NOMO-1 treated with DMSO at 0.1 percent for 48 hours (cell line): ENCODE results near the gene TRNAU1AP.
"Not testable (repeated sequence)": the region's sequence is repeated elsewhere in the genome, so short reads cannot be mapped to it uniquely, and the experiment has no call there.

Source experiments
- DNase-seq: peaks from one replicate; lab custom pipeline; 2025; ENCODE audit not compliant: unreplicated experiment; lab: John Stamatoyannopoulos, UW

The TRNAU1AP gene

GRCh38 chr1:28577052-28577678 lies 24.3 kb downstream of the TRNAU1AP start:
- DNase-seq: no peak

- DNase-seq: peak; percentile 10
Measured at GRCh38 chr1:28577738-28578536, 25.1 kb downstream of the TRNAU1AP start.

GRCh38 chr1:28578696-28579218 lies 25.9 kb downstream of the TRNAU1AP start:
- DNase-seq: no peak

- no peak for DNase-seq
Measured at GRCh38 chr1:28579401-28579800, 26.5 kb downstream of the TRNAU1AP start.

GRCh38 chr1:28580722-28581530 lies 28.0 kb downstream of the TRNAU1AP start:
- peak; percentile 58 for DNase-seq

DNA sequence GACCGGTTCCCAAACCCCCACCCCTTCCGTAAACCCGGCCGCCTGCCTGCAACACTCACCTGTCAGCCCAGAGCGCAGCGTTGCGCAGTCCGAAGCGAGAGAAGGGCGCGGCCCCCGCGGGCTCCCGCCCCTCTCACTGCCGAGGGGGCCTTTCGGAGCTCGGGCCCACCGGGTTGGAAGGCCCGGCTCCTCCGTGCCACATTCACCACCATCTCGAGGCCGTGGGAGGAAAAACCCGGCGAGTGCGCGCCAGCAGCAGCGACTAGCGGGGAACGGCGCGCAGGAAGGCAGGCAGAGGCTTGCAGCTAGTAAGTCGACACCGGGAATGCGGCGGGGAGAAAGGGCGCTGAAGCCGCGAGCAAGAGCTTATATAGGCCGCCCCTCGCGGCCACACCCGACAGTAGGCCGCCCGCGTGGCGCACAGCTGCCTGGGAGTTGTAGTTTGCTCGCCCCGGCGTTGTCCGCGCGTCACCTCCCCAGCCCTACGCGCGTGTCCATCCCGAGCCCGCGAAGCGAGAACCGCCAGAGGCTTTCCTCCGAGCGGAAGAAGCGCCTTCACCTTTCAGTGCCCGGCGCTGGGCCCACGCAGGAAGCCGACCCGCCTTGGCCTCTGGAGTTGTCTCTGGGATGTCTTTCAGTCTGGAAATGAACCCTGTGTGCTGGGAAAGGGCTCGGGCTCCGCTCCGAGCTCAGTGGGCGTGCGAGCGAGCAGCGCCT lies 28.8 kb downstream of the TRNAU1AP start:
- DNase-seq: peak; percentile 94

- no peak for DNase-seq
Measured at GRCh38 chr1:28582248-28582615, 29.3 kb downstream of the TRNAU1AP start.

- peak; percentile 20 for DNase-seq
Measured at GRCh38 chr1:28586585-28587391, 33.9 kb downstream of the TRNAU1AP start.

- DNase-seq: peak; percentile 67
Measured at GRCh38 chr1:28591708-28592320, 38.9 kb downstream of the TRNAU1AP start, which contains the start of gene RAB42. Gene RAB42, plus strand, starts transcription at chr1:28592265. Its CDS starts 247 bp downstream, at chr1:28592512.

- peak; percentile 7 for DNase-seq
Measured at GRCh38 chr1:28592321-28593071, 39.6 kb downstream of the TRNAU1AP start.

GRCh38 chr1:28593988-28594356 lies 41.1 kb downstream of the TRNAU1AP start:
- not testable (repeated sequence) for DNase-seq

DNA sequence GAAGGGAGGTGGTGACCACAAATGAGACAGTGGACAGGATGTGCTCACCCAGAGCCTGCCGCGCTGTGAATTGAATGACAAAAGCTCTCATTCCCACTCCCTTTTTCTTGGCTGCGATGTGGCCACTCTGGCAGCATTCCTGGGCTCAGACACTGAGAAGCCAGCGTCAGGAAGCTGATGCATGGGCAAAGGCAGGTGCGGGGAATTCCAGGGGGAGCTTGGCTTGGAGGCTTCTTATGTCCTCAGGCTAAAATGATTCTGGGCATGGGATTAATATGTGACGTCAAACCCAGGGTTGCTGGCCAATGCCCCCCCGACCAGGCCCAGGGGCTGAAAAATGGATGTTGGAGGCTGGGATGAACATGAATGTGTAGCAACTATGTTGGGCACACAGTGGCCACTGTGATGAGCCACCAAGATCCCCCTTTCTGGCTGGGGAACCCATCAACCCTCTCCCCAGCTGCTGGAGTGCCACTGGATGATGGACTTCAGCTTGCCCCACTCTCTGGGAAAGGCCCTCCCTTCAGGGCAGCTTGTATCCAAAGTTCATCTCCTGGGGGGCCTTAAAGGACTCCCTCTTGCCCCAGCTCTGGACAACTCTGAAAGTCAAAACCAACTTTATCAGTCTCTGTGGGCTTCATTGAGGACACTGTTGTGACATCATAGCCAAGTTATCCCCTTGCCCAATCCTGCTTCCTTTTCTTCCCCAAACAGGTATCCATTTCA lies 42.0 kb downstream of the TRNAU1AP start:
- DNase-seq: not testable (repeated sequence)

GRCh38 chr1:28595412-28596191 lies 42.7 kb downstream of the TRNAU1AP start:
- no peak for DNase-seq

DNA sequence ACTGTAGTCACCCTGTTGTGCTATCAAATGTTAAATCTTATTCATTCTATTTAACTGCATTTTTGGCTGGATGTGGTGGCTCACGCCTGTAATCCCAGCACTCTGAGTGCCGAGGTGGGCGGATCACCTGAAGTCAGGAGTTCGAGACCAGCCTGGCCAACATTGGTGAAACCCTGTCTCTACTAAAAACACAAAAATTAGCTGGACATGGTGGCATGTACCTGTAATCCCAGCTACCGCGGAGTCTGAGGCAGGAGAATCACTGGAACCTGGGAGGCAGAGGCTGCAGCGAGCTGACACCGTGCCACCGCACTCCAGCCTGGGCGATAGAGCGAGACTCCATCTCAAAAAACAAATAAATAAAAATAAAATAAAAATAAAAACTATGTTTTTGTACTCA lies 43.4 kb downstream of the TRNAU1AP start:
- DNase-seq: not testable (repeated sequence)

DNA sequence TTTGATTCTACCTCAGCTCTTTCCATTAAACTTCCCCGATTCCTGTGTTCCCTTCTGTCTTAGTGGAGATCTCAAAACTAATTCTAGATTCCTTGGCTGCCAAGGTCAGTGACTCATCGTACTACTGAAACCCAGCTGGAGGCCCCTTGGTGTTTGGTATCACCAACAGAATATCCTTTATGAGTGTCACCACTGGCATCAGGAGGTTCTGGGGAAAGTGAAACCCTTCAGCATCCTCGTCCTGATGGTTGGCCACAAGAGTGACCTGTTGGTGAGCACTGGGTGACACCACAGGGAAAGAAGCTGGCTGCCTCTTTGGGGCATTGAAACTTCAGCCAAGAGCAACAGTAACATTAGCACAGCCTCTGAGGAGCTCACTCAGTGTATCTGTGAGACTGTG lies 48.8 kb downstream of the TRNAU1AP start:
- DNase-seq: no peak

DNA sequence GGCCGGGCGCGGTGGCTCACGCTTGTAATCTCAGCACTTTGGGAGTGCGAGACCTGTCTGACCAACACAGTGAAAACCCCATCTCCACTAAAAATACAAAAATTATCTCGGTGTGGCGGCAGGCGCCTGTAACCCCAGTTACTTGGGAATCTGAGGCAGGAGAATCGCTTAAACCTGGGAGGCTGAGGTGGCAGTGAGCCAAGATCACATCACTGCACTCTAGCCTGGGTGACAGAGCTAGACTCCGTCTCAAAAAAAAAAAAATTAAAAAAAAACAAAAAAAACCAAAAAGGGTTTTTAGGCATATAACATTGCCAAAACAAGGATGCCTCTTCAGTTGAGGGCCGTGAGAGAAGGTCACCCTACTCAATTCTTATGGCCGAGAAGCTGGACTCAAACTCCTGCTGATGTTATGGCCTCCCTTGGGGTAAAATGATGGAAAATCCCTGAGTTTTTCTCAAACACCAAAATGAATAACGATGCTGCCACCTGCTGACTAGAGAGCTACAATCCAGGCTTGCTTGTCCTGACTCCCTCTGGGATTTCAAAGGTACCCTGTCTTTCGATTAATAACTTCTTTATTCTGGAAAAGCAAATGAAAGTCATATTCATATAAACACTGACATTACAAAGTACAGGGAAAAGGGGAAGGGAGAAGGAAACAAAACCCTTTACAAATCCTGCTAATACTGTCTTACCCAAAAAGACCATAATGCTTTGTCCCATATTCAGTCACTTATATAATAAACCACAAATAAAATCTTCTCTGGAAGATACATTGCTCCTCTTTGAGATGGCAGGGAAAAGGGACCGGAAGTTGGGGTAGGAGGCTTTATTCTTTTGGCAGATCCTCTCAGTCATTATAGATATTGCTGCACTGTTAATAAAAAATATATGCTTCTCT lies 49.9 kb downstream of the TRNAU1AP start:
- peak; percentile 49 for DNase-seq
